A549 (cell line): Measurements from ENCODE around the gene PAK4.

Experiments
- CBX8 ChIP-seq: fragments of 200-600 bp; sonication (generic); IDR thresholded peaks from 2 replicates; pipeline ENCODE4 v1.6.1; 2016
- CEBPB ChIP-seq, 2 experiments: fragments of >200 bp in 1 of 2; sonication (Bioruptor Twin) in 1 of 2; formaldehyde crosslinking in 1 of 2; IDR thresholded peaks; 2 replicates each; pipeline ENCODE4 v1.6.1; 2012 to 2016
- EP300 ChIP-seq, 2 experiments: fragments of >200 bp; sonication (Bioruptor Twin); formaldehyde crosslinking; IDR thresholded peaks; 2 replicates in 1 of 2; 3 replicates in 1 of 2; pipeline ENCODE4 v1.6.1; 2016 to 2017
- JUN ChIP-seq, 2 experiments: fragments of >200 bp; sonication (Bioruptor Twin); formaldehyde crosslinking; IDR thresholded peaks; 2 replicates in 1 of 2; 3 replicates in 1 of 2; pipeline ENCODE4 v1.6.1; 2016 to 2017
- JUNB ChIP-seq: fragments of >200 bp; sonication (Bioruptor Twin); formaldehyde crosslinking; IDR thresholded peaks from 2 replicates; pipeline ENCODE4 v1.6.1; 2016
- POLR2A ChIP-seq: IDR thresholded peaks from 2 replicates; pipeline ENCODE4 v1.6.1; 2012; ENCODE audit warnings: mild to moderate bottlenecking, low read length
- RAD21 ChIP-seq, 2 experiments: fragments of >200 bp in 1 of 2; sonication (Bioruptor Twin) in 1 of 2; formaldehyde crosslinking in 1 of 2; IDR thresholded peaks in 1 of 2; conservative IDR thresholded peaks in 1 of 2; 2 replicates in 1 of 2; 3 replicates in 1 of 2; pipeline ENCODE4 v1.6.1; 2012 to 2018; ENCODE audit warnings: inconsistent platforms in 1 of 2
- TP53 ChIP-seq: fragments of 250-450 bp; sonication (Bioruptor Pico); IDR thresholded peaks from 2 replicates; pipeline ENCODE4 v1.5.0; 2021; ENCODE audit warnings: mild to moderate bottlenecking, moderate library complexity
- TF ChIP-seq, protein P1 (sequence below): IDR thresholded peaks from 2 replicates; pipeline ENCODE4 v1.6.1; 2012
- TF ChIP-seq, protein P2 (sequence below): fragments of >200 bp; sonication (Bioruptor Twin); formaldehyde crosslinking; IDR thresholded peaks from 3 replicates; pipeline ENCODE4 v1.5.1; 2016
- TF ChIP-seq, protein P3 (sequence below): fragments of 250-450 bp; sonication (Bioruptor Pico); IDR thresholded peaks from 2 replicates; pipeline ENCODE4 v1.5.0; 2021; ENCODE audit warnings: mild to moderate bottlenecking, moderate library complexity, borderline replicate concordance
- TF ChIP-seq, protein P4 (sequence below): fragments of >200 bp; sonication (Bioruptor Twin); formaldehyde crosslinking; IDR thresholded peaks from 3 replicates; pipeline ENCODE4 v1.6.1; 2016

DNA sequence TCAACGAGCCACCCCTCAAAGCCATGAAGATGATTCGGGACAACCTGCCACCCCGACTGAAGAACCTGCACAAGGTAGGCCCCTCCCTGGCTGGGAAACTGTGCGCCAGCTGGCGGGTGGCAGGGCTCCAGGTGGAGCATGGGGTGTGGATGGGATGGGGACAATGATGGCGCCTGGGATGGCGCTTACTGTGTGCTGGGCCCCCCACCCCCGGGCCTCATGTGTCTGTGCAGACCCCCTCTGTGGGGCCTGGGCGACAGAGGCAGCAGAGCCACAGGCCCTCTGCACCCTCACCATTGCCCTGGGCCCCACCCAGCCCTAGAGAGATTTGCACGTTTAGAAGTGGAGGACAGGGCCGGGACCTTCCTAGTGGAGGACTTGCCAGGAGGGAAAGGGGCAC is 52.1 kb downstream of the PAK4 start:
- TF ChIP-seq JUN (IDR thresholded peaks at IDR 0.05) (no peak), POLR2A (no peak), CBX8 (no peak), CEBPB (IDR thresholded peaks at IDR 0.05) (no peak), EP300 (IDR thresholded peaks at IDR 0.05) (no peak), RAD21 (conservative IDR thresholded peaks at IDR 0.05 in 1 of 2, IDR thresholded peaks at IDR 0.05 in 1 of 2) (no peak), TP53 (CRISPR knock-in tag) (no peak), JUNB (no peak)
- TF ChIP-seq, protein P1, sequence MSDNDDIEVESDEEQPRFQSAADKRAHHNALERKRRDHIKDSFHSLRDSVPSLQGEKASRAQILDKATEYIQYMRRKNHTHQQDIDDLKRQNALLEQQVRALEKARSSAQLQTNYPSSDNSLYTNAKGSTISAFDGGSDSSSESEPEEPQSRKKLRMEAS = no peak
- TF ChIP-seq, protein P2, sequence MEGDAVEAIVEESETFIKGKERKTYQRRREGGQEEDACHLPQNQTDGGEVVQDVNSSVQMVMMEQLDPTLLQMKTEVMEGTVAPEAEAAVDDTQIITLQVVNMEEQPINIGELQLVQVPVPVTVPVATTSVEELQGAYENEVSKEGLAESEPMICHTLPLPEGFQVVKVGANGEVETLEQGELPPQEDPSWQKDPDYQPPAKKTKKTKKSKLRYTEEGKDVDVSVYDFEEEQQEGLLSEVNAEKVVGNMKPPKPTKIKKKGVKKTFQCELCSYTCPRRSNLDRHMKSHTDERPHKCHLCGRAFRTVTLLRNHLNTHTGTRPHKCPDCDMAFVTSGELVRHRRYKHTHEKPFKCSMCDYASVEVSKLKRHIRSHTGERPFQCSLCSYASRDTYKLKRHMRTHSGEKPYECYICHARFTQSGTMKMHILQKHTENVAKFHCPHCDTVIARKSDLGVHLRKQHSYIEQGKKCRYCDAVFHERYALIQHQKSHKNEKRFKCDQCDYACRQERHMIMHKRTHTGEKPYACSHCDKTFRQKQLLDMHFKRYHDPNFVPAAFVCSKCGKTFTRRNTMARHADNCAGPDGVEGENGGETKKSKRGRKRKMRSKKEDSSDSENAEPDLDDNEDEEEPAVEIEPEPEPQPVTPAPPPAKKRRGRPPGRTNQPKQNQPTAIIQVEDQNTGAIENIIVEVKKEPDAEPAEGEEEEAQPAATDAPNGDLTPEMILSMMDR = no peak
- TF ChIP-seq, protein P3, sequence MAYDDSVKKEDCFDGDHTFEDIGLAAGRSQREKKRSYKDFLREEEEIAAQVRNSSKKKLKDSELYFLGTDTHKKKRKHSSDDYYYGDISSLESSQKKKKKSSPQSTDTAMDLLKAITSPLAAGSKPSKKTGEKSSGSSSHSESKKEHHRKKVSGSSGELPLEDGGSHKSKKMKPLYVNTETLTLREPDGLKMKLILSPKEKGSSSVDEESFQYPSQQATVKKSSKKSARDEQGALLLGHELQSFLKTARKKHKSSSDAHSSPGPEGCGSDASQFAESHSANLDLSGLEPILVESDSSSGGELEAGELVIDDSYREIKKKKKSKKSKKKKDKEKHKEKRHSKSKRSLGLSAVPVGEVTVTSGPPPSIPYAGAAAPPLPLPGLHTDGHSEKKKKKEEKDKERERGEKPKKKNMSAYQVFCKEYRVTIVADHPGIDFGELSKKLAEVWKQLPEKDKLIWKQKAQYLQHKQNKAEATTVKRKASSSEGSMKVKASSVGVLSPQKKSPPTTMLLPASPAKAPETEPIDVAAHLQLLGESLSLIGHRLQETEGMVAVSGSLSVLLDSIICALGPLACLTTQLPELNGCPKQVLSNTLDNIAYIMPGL (CRISPR knock-in tag) = no peak
- TF ChIP-seq, protein P4, sequence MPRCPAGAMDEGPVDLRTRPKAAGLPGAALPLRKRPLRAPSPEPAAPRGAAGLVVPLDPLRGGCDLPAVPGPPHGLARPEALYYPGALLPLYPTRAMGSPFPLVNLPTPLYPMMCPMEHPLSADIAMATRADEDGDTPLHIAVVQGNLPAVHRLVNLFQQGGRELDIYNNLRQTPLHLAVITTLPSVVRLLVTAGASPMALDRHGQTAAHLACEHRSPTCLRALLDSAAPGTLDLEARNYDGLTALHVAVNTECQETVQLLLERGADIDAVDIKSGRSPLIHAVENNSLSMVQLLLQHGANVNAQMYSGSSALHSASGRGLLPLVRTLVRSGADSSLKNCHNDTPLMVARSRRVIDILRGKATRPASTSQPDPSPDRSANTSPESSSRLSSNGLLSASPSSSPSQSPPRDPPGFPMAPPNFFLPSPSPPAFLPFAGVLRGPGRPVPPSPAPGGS = no peak
